HepG2 (cell line): ENCODE data around the gene AGER. TPM values are rescaled to one million over a fixed set of nuclear protein-coding genes. Genes with fewer than 3 reads are reported as not detected.

ENCODE experiments used
- ATF7-NPFF ChIP-seq: sonication (generic); formaldehyde crosslinking; IDR thresholded peaks from 2 replicates; pipeline ENCODE4 v1.8.1; 2023; ENCODE audit warnings: mild to moderate bottlenecking, low read depth, missing genetic modification reagents, moderate library complexity
- CBX1 ChIP-seq: IDR thresholded peaks from one replicate; pipeline ENCODE4 v1.6.1; 2016; ENCODE audit warnings: antibody characterized with exemption, low read depth
- DMAP1 ChIP-seq: IDR thresholded peaks from 2 replicates; pipeline ENCODE4 v1.6.1; 2016
- DZIP1 ChIP-seq: sonication (generic); formaldehyde crosslinking; IDR thresholded peaks from 2 replicates; pipeline ENCODE4 v1.5.0; 2020; ENCODE audit warnings: mild to moderate bottlenecking, missing genetic modification reagents
- GTF3A ChIP-seq: sonication (generic); formaldehyde crosslinking; conservative IDR thresholded peaks from 2 replicates; pipeline ENCODE4 v1.4.0; 2020; ENCODE audit warnings: mild to moderate bottlenecking, missing genetic modification reagents
- HNRNPH1 ChIP-seq: fragments of 200-400 bp; formaldehyde crosslinking; optimal IDR thresholded peaks from 2 replicates; pipeline ENCODE3; 2017; ENCODE audit warnings: mild to moderate bottlenecking, low read depth, low read length
- MED8 ChIP-seq: sonication (generic); formaldehyde crosslinking; IDR thresholded peaks from 2 replicates; pipeline ENCODE4 v1.8.1; 2023; ENCODE audit warnings: mild to moderate bottlenecking, missing genetic modification reagents; ENCODE audit not compliant: insufficient replicate concordance
- RFXANK ChIP-seq: IDR thresholded peaks from 2 replicates; pipeline ENCODE4 v1.6.1; 2016
- SSRP1 ChIP-seq: IDR thresholded peaks from 2 replicates; pipeline ENCODE4 v1.6.1; 2016; ENCODE audit warnings: control low read depth
- SYNCRIP ChIP-seq: fragments of 200-400 bp; formaldehyde crosslinking; IDR thresholded peaks from 2 replicates; pipeline ENCODE4 v1.6.1; 2018; ENCODE audit warnings: mild to moderate bottlenecking, low read depth, low read length; ENCODE audit not compliant: insufficient read depth
- ZBTB10 ChIP-seq: sonication (generic); formaldehyde crosslinking; IDR thresholded peaks from 2 replicates; pipeline ENCODE4 v1.4.0; 2020; ENCODE audit warnings: missing genetic modification reagents, borderline replicate concordance
- ZC3H13 ChIP-seq: sonication (generic); formaldehyde crosslinking; IDR thresholded peaks from 2 replicates; pipeline ENCODE4 v1.8.1; 2023; ENCODE audit warnings: mild to moderate bottlenecking, missing genetic modification reagents, moderate library complexity
- ZKSCAN5 ChIP-seq: sonication (generic); formaldehyde crosslinking; IDR thresholded peaks from 2 replicates; pipeline ENCODE4 v1.5.1; 2020; ENCODE audit warnings: mild to moderate bottlenecking, missing genetic modification reagents
- ZNF101 ChIP-seq: sonication (generic); formaldehyde crosslinking; IDR thresholded peaks from 2 replicates; pipeline ENCODE4 v1.4.0; 2020; ENCODE audit warnings: mild to moderate bottlenecking, low read depth, missing genetic modification reagents, borderline replicate concordance
- ZNF24 ChIP-seq: fragments of 450-650 bp; IDR thresholded peaks from 2 replicates; pipeline ENCODE4 v1.6.1; 2017; ENCODE audit warnings: antibody characterized with exemption, mild to moderate bottlenecking
- ZNF451 ChIP-seq: sonication (generic); formaldehyde crosslinking; IDR thresholded peaks from 2 replicates; pipeline ENCODE4 v1.5.0; 2020; ENCODE audit warnings: mild to moderate bottlenecking, missing genetic modification reagents
- ZNF574 ChIP-seq: sonication (generic); formaldehyde crosslinking; IDR thresholded peaks from 2 replicates; pipeline ENCODE4 v1.4.0; 2020; ENCODE audit warnings: missing genetic modification reagents
- ZNF83 ChIP-seq: sonication (generic); formaldehyde crosslinking; IDR thresholded peaks from 2 replicates; pipeline ENCODE4 v1.4.0; 2020; ENCODE audit warnings: missing genetic modification reagents, mild to moderate bottlenecking, borderline replicate concordance
- polyA plus RNA-seq, 8 experiments: library from polyadenylated mRNA; depleted of rRNA in 3 of 8; stranded (reverse) in 7 of 8; unstranded in 1 of 8; fragments of >200 nt; fragmentation: Illumina TruSeq in 4 of 8; extraction: Trizol in 4 of 8; gene quantifications; 2 replicates each; pipeline versions ENCODE4 v1.2.1 to v1.2.3, GENCODE V29; 2011 to 2016; ENCODE audit warnings: low read depth in 4 of 8, missing spikeins in 1 of 8, mixed read lengths in 1 of 8; ENCODE audit not compliant: insufficient read depth in 1 of 8
- total RNA-seq, 5 experiments: library from RNA; depleted of rRNA; stranded (reverse); fragments of >200 nt; fragmentation: Illumina TruSeq; extraction: Trizol; gene quantifications; 2 replicates each; pipeline ENCODE4 v1.2.3, GENCODE V29; 2016; ENCODE audit warnings: low read depth in 1 of 5

The AGER gene
- total and polyA plus RNA-seq, 2 of the 13 experiments (the other 11 are each of a cell fraction or from before 2014, with no cell fraction given): 1.9 to 5.1 TPM

GRCh38 chr6:32175711-32176475, 8.2 kb downstream of the AGER start, which contains the start of gene AGPAT1 (continued):
- TF ChIP-seq DZIP1 (CRISPR knock-in tag): peak; percentile 71; the same call in 1 of the 2 replicates
- no peak for TF ChIP-seq GTF3A (CRISPR knock-in tag)
- no peak for TF ChIP-seq ZBTB10 (CRISPR knock-in tag)
- no peak for TF ChIP-seq ZNF24
- TF ChIP-seq RFXANK: no peak
- peak; percentile 73 for TF ChIP-seq ZNF574 (CRISPR knock-in tag)
- no peak for TF ChIP-seq ZC3H13
- TF ChIP-seq SSRP1 (CRISPR knock-in tag): peak; percentile 7; the same call in 1 of the 2 replicates
- TF ChIP-seq HNRNPH1: peak; percentile 70
- TF ChIP-seq SYNCRIP: no peak
- no peak for TF ChIP-seq ZNF451
- peak; percentile 53; the same call in 1 of the 2 replicates for TF ChIP-seq ZNF101
- TF ChIP-seq DMAP1 (CRISPR knock-in tag): peak; percentile 49; the same call in 1 of the 2 replicates
- peak; percentile 82; the same call in 1 of the 2 replicates for TF ChIP-seq ZNF83
- peak; percentile 78; the same call in 1 of the 2 replicates for TF ChIP-seq ATF7-NPFF (CRISPR knock-in tag)
- TF ChIP-seq MED8 (CRISPR knock-in tag): peak; percentile 47
- TF ChIP-seq ZKSCAN5: no peak
- TF ChIP-seq CBX1: peak; percentile 80
